Measurements from ENCODE around the gene GRK4. TPM values are rescaled to one million over a fixed set of nuclear protein-coding genes. Genes with fewer than 3 reads are reported as not detected.

Gene GRK4
- total and polyA plus RNA-seq, 12 donors, result 4.7 to 24.5 (median 10.3) TPM

DNA sequence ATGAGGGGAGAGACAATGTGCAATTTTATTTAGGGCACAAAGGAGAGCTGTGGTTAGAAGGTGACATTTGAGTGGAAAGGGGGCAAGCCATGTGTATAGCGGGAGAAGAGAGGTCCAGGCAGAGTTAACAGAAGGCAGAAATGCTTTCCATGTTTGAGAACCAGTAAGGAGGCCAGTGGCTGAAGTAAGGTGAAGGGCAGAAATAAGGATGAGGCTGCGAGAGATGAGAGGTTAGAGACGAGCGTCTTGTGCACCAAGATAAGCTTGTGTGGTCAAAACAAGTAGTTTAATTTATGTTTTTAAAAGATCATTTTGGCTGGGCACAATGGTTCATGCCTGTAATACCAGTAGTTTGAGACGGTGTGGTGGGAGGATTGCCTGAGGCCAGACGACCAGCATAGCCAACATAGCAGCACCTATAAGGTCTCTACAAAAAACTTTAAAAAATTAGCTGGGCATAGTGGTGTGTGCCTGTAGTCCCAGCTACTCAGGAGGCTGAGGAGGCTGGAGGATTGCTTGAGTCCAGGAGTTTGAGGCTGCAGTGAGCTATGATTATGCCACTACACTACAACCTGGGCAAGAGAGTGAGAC, 119.6 kb downstream of the GRK4 start:
- Histone ChIP-seq H3K4me3 (no peak overlapping the region), H3K27me3 (no peaks in the 10 kb centered on the region), H3K4me1 (peaks cover 0 to 23% (median 5%) of the 10 kb centered on the region in 9 donors), H3K27ac (no peak overlapping the region), H3K9me3 (no peaks in the 10 kb centered on the region), H3K36me3 (peaks cover 0 to 17% (median 6%) of the 10 kb centered on the region in 9 donors)
- DNase-seq (no peak), ATAC-seq (no peak)
- 87% methylated on average over 6 of the region's 6 CpGs for WGBS, 2 donors
- intact Hi-C loops (cut with DNase I), result no loop called here
- TF ChIP-seq, protein P1, sequence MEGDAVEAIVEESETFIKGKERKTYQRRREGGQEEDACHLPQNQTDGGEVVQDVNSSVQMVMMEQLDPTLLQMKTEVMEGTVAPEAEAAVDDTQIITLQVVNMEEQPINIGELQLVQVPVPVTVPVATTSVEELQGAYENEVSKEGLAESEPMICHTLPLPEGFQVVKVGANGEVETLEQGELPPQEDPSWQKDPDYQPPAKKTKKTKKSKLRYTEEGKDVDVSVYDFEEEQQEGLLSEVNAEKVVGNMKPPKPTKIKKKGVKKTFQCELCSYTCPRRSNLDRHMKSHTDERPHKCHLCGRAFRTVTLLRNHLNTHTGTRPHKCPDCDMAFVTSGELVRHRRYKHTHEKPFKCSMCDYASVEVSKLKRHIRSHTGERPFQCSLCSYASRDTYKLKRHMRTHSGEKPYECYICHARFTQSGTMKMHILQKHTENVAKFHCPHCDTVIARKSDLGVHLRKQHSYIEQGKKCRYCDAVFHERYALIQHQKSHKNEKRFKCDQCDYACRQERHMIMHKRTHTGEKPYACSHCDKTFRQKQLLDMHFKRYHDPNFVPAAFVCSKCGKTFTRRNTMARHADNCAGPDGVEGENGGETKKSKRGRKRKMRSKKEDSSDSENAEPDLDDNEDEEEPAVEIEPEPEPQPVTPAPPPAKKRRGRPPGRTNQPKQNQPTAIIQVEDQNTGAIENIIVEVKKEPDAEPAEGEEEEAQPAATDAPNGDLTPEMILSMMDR (IDR thresholded peaks at IDR 0.05), result no peak

DNA sequence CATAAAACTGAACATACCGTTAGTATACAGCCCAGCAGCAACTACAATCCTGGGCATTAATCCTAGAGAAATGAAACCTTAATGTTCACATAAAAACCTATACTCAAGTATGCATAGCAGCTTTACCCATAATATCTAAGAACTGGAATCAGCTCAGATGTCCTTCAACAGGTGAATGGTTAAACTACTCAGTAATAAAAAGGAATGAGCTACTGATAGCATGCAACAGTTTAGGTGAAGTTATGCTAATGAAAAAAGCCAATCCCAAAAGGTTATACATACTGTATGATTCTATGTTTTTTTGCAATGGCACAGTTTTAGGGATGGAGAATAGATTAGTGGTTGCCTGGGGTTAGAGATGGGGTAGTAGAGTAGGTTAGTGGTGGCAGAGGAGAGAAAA, 120.4 kb downstream of the GRK4 start:
- intact Hi-C loops (cut with DNase I), result no loop called here
- DNase-seq (no peak), ATAC-seq (no peak)
- no peaks in the 10 kb centered on the region for H3K27me3 ChIP-seq
- TF ChIP-seq, protein P1 (IDR thresholded peaks at IDR 0.05), result no peak
- no peaks in the 10 kb centered on the region for H3K9me3 ChIP-seq
- peaks cover 0 to 21% (median 5%) of the 10 kb centered on the region in 9 donors for H3K4me1 ChIP-seq
- no peak overlapping the region for H3K27ac ChIP-seq
- WGBS, 2 donors, result 82 to 87% methylated on average over 1 of the region's 1 CpG
- no peak overlapping the region for H3K4me3 ChIP-seq
- H3K36me3 ChIP-seq, result peaks cover 0 to 24% (median 6%) of the 10 kb centered on the region in 9 donors

DNA sequence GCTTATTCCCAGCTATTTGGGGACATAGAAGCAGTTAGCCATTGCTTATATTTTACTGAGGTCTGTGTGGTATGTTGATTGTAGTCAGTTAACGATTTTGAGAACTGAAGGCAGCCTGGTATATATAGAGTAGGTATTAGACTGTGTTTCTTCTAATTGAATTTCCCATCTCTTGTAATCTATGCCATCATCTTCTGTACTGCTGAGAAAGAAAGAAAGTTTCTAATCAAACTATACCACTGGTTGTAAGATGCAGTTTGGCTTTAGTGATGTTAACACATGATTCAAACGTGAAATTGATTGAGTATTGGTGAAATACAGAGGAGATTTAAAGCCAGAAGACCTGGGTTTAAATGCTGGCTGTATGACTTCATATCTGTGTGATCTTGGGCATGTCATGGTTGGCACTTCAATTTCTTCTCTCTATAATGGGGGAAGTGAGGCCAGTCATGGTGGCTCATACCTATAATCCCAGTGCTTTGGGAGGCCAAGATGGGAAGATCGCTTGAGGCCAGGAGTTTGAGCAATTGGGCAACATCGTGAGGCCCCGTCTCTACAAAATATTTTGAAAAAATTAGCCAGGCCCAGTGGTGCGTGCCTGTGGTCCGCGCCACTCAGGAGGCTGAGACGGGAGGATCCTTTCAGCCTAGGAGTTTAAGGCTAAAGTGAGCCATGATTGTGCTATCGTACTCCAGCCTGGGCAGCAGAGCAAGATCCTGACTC, 122.7 kb downstream of the GRK4 start:
- Histone ChIP-seq H3K4me3 (no peak overlapping the region), H3K36me3 (peaks cover 0 to 48% (median 6%) of the 10 kb centered on the region in 9 donors), H3K27me3 (no peaks in the 10 kb centered on the region), H3K4me1 (peaks cover 0 to 8% (median 0%) of the 10 kb centered on the region in 9 donors), H3K27ac (no peak overlapping the region), H3K9me3 (no peaks in the 10 kb centered on the region)
- ATAC-seq (no peak), DNase-seq (no peak)
- 95 to 96% methylated on average over 10 of the region's 10 CpGs for WGBS, 2 donors
- TF ChIP-seq, protein P1 (IDR thresholded peaks at IDR 0.05), result no peak
- intact Hi-C loops (cut with DNase I), result no loop called here

DNA sequence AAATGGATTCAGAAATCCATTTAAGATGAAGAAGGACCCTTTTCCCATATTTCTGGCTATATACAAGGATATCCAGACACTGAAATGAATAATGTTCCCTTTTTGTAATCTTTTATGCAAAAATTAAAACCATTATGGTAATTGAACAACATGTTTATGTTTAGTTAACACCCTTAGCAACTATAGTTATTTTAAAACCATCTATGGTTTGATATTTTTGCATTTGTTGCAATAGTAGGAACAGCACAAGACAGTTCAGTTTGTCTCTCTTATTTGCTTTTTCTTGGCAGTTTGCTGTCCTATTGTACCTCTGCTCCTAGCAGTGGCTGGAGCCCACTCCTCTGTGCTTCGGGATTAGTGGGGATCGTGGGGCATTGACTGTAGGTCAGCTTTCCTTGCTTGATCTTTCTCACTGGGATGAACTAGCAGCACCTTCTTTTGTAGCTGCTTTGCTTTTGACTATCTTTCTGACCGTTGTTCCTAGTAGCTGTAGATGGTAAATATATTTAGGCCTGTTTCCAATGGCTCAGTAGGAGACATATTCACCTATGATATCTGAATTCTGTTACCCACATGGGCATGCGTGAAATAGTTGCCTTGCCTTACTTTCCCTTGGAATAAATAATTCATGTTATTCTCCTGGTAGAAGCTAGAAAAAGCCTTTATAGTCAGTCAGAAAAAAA, 123.9 kb downstream of the GRK4 start:
- no peaks in the 10 kb centered on the region for H3K9me3 ChIP-seq
- WGBS, 2 donors, result 84 to 90% methylated on average over 4 of the region's 4 CpGs
- H3K36me3 ChIP-seq, result peaks cover 0 to 59% (median 6%) of the 10 kb centered on the region in 9 donors
- peaks cover 0 to 4% (median 0%) of the 10 kb centered on the region in 9 donors for H3K4me1 ChIP-seq
- ATAC-seq, result no peak
- intact Hi-C loops (cut with DNase I), result no loop called here
- DNase-seq, result no peak
- H3K27me3 ChIP-seq, result no peaks in the 10 kb centered on the region
- TF ChIP-seq, protein P1 (IDR thresholded peaks at IDR 0.05), result no peak
- no peak overlapping the region for H3K4me3 ChIP-seq
- no peak overlapping the region for H3K27ac ChIP-seq

Other genes starting within 250 kb of the GRK4 start
- 10 to 100 TPM; 12.6 to 33.7 (median 14.5) TPM for gene TNIP2, start 207.2 kb upstream of the GRK4 start, total RNA-seq
- gene TNIP2, start 207.2 kb upstream of the GRK4 start, polyA plus RNA-seq, result 10 to 100 TPM; 25.8 to 33.6 TPM
- gene SH3BP2, start 170.5 kb upstream of the GRK4 start, total RNA-seq, result 10 to 100 TPM; 10.4 to 36.9 (median 16.4) TPM
- gene SH3BP2, start 170.5 kb upstream of the GRK4 start, polyA plus RNA-seq, result 10 to 100 TPM; 12.3 to 47.7 TPM
- 100 to 1,000 TPM; 188 to 289 (median 214) TPM for gene ADD1, start 119.7 kb upstream of the GRK4 start, total RNA-seq
- gene ADD1, start 119.7 kb upstream of the GRK4 start, polyA plus RNA-seq, result 100 to 1,000 TPM; 163 to 448 TPM
- 10 to 100 TPM; 12.4 to 24.0 (median 17.3) TPM for gene NOP14, start 165 bp upstream of the GRK4 start, total RNA-seq
- gene NOP14, start 165 bp upstream of the GRK4 start, polyA plus RNA-seq, result 10 to 100 TPM; 12.5 to 19.1 TPM
- gene HTT-AS, start 111.0 kb downstream of the GRK4 start, total RNA-seq, result not detected
- not detected for gene HTT-AS, start 111.0 kb downstream of the GRK4 start, polyA plus RNA-seq
- gene HTT, start 111.1 kb downstream of the GRK4 start, total RNA-seq, result 10 to 100 TPM; 19.3 to 34.0 (median 24.6) TPM
- 10 to 100 TPM in 1 of 2 donors, 1 to 10 TPM in 1; 6.3 to 21.9 TPM for gene HTT, start 111.1 kb downstream of the GRK4 start, polyA plus RNA-seq

Data from heart right ventricle (tissue), 16 donors.